Neutrophil (primary cell): ENCODE results near the gene REEP5.
A peak's percentile ranks its signal among the peaks of the same experiment; 100 is the strongest.

Source experiments
- H3K27ac ChIP-seq: fragments of 200-600 bp; sonication (generic); 2 replicates; pipeline ENCODE4 v1.5.1; 2016; ENCODE audit warnings: mild to moderate bottlenecking, moderate library complexity
- H3K27me3 ChIP-seq: fragments of 200-600 bp; sonication (generic); 2 replicates; pipeline ENCODE4 v1.6.0; 2016; ENCODE audit warnings: mild to moderate bottlenecking
- H3K36me3 ChIP-seq: fragments of 200-600 bp; sonication (generic); 2 replicates; pipeline ENCODE4 v1.5.1; 2017
- H3K4me1 ChIP-seq, 2 experiments: fragments of 200-600 bp in 1 of 2; sonication (generic) in 1 of 2; 1 replicate in 1 of 2; 2 replicates in 1 of 2; pipeline versions ENCODE4 v1.5.1 to v1.6.1; 2013 to 2016; ENCODE audit warnings: low read depth in 1 of 2, low read length in 1 of 2, mild to moderate bottlenecking in 1 of 2, moderate library complexity in 1 of 2; ENCODE audit not compliant: control insufficient read depth in 1 of 2, insufficient read depth in 1 of 2
- H3K4me3 ChIP-seq, 2 experiments: fragments of 200-600 bp in 1 of 2; sonication (generic) in 1 of 2; 1 replicate in 1 of 2; 2 replicates in 1 of 2; pipeline ENCODE4 v1.5.1; 2013 to 2016; ENCODE audit warnings: low read depth in 1 of 2, low read length in 1 of 2, mild to moderate bottlenecking in 1 of 2, moderate library complexity in 1 of 2
- H3K9me3 ChIP-seq: fragments of 200-600 bp; sonication (generic); 2 replicates; pipeline ENCODE4 v1.5.1; 2016
- CTCF ChIP-seq: fragments of 200-600 bp; sonication (generic); IDR thresholded peaks from 2 replicates; pipeline ENCODE4 v1.5.1; 2016; ENCODE audit warnings: antibody characterized with exemption

REEP5 gene

DNA sequence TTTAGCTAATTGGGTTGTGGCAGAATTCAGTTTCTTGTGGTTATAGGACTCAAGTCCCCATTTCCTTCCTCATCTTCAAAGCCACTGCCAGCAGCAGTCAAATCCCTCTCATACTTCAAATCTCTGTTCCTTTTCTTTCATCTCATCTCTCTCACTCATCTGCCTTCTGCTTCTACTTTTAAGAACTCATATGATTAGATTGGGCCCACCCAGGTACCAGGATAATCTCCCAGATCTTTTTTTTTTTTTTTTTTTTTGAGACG lies 8.0 kb upstream of the REEP5 start:
- no peaks in the 10 kb centered on the region for H3K9me3 ChIP-seq
- TF ChIP-seq CTCF: no peak
- H3K4me3 ChIP-seq: peak overlapping the region in 1 of 2 experiments; percentile 39
- peak overlapping the region; percentile 83 for H3K27ac ChIP-seq
- H3K36me3 ChIP-seq: no peaks in the 10 kb centered on the region
- peaks cover 49 to 61% of the 10 kb centered on the region in 2 experiments for H3K4me1 ChIP-seq
- H3K27me3 ChIP-seq: no peaks in the 10 kb centered on the region

DNA sequence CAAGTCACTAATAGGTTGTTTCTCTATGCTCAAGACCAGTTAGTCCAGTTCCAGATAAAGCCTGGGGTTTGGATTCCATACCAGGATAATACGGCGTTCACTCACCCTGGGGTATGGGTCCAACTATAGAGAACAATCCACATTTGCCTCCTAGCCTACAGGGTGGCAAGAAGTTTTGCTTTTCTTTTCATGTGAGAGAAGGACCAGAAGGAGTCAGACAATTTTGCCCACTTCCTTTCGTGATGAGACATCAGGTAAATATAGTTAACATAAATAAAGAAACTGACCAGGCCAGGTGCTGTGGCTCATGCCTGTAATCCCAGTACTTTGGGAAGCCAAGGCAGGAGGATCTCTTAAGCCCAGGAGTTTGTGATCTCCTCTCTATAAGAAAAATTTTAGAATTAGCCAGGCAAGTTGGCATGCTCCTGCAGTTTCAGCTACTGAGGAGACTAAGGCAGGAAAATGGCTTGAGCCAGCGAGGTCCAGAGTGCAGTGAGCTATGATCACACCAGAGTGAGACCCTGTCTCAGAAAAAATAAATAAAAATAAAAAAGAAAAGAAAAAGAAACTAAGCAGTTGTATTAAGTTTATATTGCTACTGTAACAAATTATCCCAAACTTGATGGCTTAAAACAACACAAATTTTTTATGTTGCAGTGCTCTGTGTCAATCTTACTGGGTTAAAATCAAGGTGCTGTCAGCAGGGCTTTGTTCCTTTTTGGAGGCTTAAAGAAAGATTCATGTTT lies 7.5 kb upstream of the REEP5 start:
- Histone ChIP-seq H3K4me3 (peak overlapping the region in 1 of 2 experiments; percentile 39), H3K9me3 (no peaks in the 10 kb centered on the region), H3K4me1 (peaks cover 49 to 60% of the 10 kb centered on the region in 2 experiments), H3K27ac (peak overlapping the region; percentile 83), H3K36me3 (no peaks in the 10 kb centered on the region), H3K27me3 (no peaks in the 10 kb centered on the region)
- no peak for TF ChIP-seq CTCF

DNA sequence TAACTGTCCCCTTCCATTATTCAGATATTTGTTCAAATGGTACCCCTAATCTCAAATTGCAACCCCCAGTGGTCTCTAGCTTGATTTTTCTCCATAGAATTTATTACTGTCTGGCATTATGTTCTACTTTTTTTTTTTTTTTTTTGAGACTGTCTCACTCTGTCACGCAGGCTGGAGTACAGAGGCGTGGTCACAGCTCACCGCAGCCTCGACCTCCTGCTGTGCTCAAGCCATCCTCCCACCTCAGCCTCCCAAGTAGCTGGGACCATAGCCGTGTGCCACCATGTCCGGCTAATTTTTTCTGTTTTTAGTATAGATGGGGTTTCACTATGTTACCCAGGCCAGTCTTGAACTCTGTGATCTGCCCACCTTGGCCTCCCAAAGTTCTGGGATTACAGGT lies 2.0 kb upstream of the REEP5 start:
- H3K27me3 ChIP-seq: no peaks in the 10 kb centered on the region
- peak overlapping the region; percentile 93 to 97 for H3K4me3 ChIP-seq
- H3K4me1 ChIP-seq: peaks cover 68 to 70% of the 10 kb centered on the region in 2 experiments
- H3K36me3 ChIP-seq: peaks cover 10% of the 10 kb centered on the region
- no peak for TF ChIP-seq CTCF
- no peaks in the 10 kb centered on the region for H3K9me3 ChIP-seq
- H3K27ac ChIP-seq: peak overlapping the region; percentile 94

DNA sequence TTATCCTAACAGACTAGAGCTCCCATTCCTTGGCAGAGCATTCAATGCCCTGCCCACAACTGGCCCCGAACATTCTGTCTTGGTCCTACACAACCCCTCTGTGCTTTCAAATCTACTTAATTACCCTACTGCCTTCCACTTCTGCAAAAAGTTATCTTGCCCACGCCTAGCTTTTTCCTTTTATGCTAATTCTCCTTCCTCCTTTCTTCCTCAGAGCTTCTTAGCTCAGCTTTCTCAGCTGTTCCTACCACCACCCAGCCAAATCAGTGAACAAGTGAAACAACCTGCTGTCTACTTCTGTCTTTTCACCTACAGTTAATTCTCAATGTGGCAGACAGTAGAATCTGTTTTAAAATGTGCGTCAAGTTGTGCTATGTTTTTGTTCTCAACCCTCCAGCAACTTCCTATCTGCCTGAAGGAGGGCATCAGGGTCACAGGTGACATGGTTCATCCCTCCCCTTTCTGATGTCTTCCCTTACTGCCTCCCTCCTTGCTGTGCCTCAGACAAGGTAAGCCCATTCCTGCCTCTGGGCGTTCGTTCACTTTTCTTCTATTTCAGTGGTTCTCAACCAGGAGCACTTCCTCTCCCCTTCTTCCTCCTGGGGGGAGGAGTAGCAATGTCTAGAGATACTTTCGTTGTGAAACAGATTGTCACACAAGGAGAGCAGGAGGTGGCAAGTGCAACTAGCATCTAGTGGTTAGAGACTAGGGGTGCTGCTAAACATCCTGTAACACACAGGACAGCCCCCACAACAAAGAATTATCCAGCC lies 1.3 kb upstream of the REEP5 start:
- H3K27ac ChIP-seq: peak overlapping the region; percentile 94
- peak; percentile 30 for TF ChIP-seq CTCF
- no peaks in the 10 kb centered on the region for H3K9me3 ChIP-seq
- H3K27me3 ChIP-seq: no peaks in the 10 kb centered on the region
- H3K36me3 ChIP-seq: peaks cover 10% of the 10 kb centered on the region
- peaks cover 68 to 70% of the 10 kb centered on the region in 2 experiments for H3K4me1 ChIP-seq
- peak overlapping the region; percentile 93 to 97 for H3K4me3 ChIP-seq

- TF ChIP-seq CTCF: no peak
Measured at GRCh38 chr5:112921026-112921832, 798 bp downstream of the REEP5 start.

More at GRCh38 chr5:112921026-112921832, 798 bp downstream of the REEP5 start:
- peak overlapping the region; percentile 93 to 97 for H3K4me3 ChIP-seq
- H3K27me3 ChIP-seq: no peaks in the 10 kb centered on the region
- H3K4me1 ChIP-seq: peaks cover 77 to 84% of the 10 kb centered on the region in 2 experiments
- peak overlapping the region; percentile 94 for H3K27ac ChIP-seq
- H3K9me3 ChIP-seq: no peaks in the 10 kb centered on the region
- H3K36me3 ChIP-seq: peaks cover 23% of the 10 kb centered on the region
